K562 (cell line): ENCODE measurements around the gene FAM187B. TPM values are rescaled to one million over a fixed set of nuclear protein-coding genes. Genes with fewer than 3 reads are reported as not detected.
A peak's percentile ranks its signal among the peaks of the same experiment; 100 is the strongest.

ENCODE experiments used
- BCL6 ChIP-seq: fragments of 250-450 bp; sonication (Bioruptor Pico); IDR thresholded peaks from 2 replicates; pipeline ENCODE4 v1.4.0; 2020
- GTF2A2 ChIP-seq: IDR thresholded peaks from 2 replicates; pipeline ENCODE4 v1.6.1; 2016; ENCODE audit warnings: mild to moderate bottlenecking, missing genetic modification characterization, missing compliant biosample characterization
- HLTF ChIP-seq: fragments of 450-650 bp; IDR thresholded peaks from 2 replicates; pipeline ENCODE4 v1.6.1; 2016
- KDM4B ChIP-seq, 2 experiments: fragments of 450-650 bp in 1 of 2; sonication (generic) in 1 of 2; IDR thresholded peaks; 2 replicates each; pipeline ENCODE4 v1.6.1; 2016 to 2017; ENCODE audit warnings: borderline replicate concordance in 2 of 2, antibody characterized with exemption in 1 of 2, low read depth in 1 of 2, mild to moderate bottlenecking in 1 of 2
- NFRKB ChIP-seq: fragments of 450-650 bp; IDR thresholded peaks from 2 replicates; pipeline ENCODE4 v1.6.1; 2016; ENCODE audit warnings: low read depth
- NR4A1 ChIP-seq, 2 experiments: fragments of 250-450 bp in 1 of 2; fragments of 450-650 bp in 1 of 2; sonication (Bioruptor Pico) in 1 of 2; IDR thresholded peaks; 2 replicates each; pipeline versions ENCODE4 v1.4.0 to v1.6.1; 2016 to 2020; ENCODE audit warnings: mild to moderate bottlenecking in 2 of 2, missing compliant biosample characterization in 1 of 2, missing genetic modification characterization in 1 of 2, moderate library complexity in 1 of 2
- POLR2G ChIP-seq: fragments of 200-400 bp; formaldehyde crosslinking; IDR thresholded peaks from 2 replicates; pipeline ENCODE4 v1.6.1; 2017; ENCODE audit warnings: low read depth, mild to moderate bottlenecking, antibody characterized with exemption, low read length, moderate library complexity
- RB1 ChIP-seq: fragments of 450-650 bp; IDR thresholded peaks from 2 replicates; pipeline ENCODE4 v1.6.1; 2017; ENCODE audit warnings: low read depth, mild to moderate bottlenecking
- RBM22 ChIP-seq: fragments of 200-400 bp; formaldehyde crosslinking; IDR thresholded peaks from 2 replicates; pipeline ENCODE4 v1.6.1; 2018; ENCODE audit warnings: low read length, low read depth; ENCODE audit not compliant: poor library complexity, severe bottlenecking
- USF2 ChIP-seq: sonication (generic); formaldehyde crosslinking; IDR thresholded peaks from 2 replicates; pipeline ENCODE4 v1.5.0; 2020; ENCODE audit warnings: missing genetic modification reagents
- ZBTB12 ChIP-seq: fragments of 250-450 bp; sonication (Bioruptor Pico); IDR thresholded peaks from 2 replicates; pipeline ENCODE4 v1.4.0; 2020
- ZNF780A ChIP-seq: fragments of 250-450 bp; sonication (Bioruptor Pico); IDR thresholded peaks from 2 replicates; pipeline ENCODE4 v1.5.0; 2021; ENCODE audit warnings: mild to moderate bottlenecking
- polyA plus RNA-seq, 8 experiments: library from polyadenylated mRNA; depleted of rRNA in 4 of 8; stranded (reverse) in 5 of 8; unstranded in 3 of 8; fragments of >200 nt; fragmentation: Nextera tagmentation in 2 of 8; fragmentation: Illumina TruSeq in 1 of 8; extraction: Ambion mirVana in 2 of 8; extraction: Trizol in 1 of 8; gene quantifications; 2 replicates each; pipeline versions ENCODE4 v1.2.1 to v1.2.3, GENCODE V29; 2011 to 2014; ENCODE audit warnings: inconsistent platforms in 1 of 8, missing spikeins in 1 of 8
- total RNA-seq, 7 experiments: library from RNA; depleted of rRNA in 6 of 7; stranded (reverse); fragments of >200 nt in 6 of 7; fragmentation: Illumina TruSeq in 2 of 7; extraction: Trizol in 2 of 7; gene quantifications; 2 replicates each; pipeline versions ENCODE4 v1.2.1 to v1.2.3, GENCODE V29; 2011 to 2021; ENCODE audit warnings: low replicate concordance in 1 of 7
- TF ChIP-seq, protein P1 (sequence below), 3 experiments: fragments of 200-800 bp in 1 of 3; sonication (Bioruptor generic) in 1 of 3; sonication (generic) in 1 of 3; formaldehyde crosslinking in 1 of 3; IDR thresholded peaks; 2 replicates each; pipeline versions ENCODE4 v1.6.1 to v1.8.0; 2016 to 2022; ENCODE audit warnings: mild to moderate bottlenecking in 2 of 3, missing compliant biosample characterization in 2 of 3, missing genetic modification characterization in 2 of 3, missing genetic modification reagents in 1 of 3
- TF ChIP-seq, protein P2 (sequence below), 2 experiments: IDR thresholded peaks; 2 replicates each; pipeline ENCODE4 v1.6.1; 2012; ENCODE audit warnings: improper control_type of control experiment in 2 of 2, low read depth in 2 of 2, low read length in 2 of 2, borderline replicate concordance in 1 of 2
- TF ChIP-seq, protein P3 (sequence below): sonication (generic); formaldehyde crosslinking; IDR thresholded peaks from 2 replicates; pipeline ENCODE4 v1.8.0; 2022; ENCODE audit warnings: missing genetic modification reagents, mild to moderate bottlenecking, borderline replicate concordance

The FAM187B gene
- total and polyA plus RNA-seq, 9 of the 15 experiments (the other 6 are each of a cell fraction or from before 2014, with no cell fraction given) = 0.04 to 0.09 TPM; not detected in 7

GRCh38 chr19:35266520-35267352 is 38.2 kb upstream of the FAM187B start (continued):
- TF ChIP-seq USF2 = no peak
- no peak for TF ChIP-seq BCL6 (CRISPR knock-in tag)
- no peak for TF ChIP-seq NR4A1 (CRISPR knock-in tag; IDR thresholded peaks at IDR 0.05)
- peak; percentile 35; the same call in 1 of the 2 replicates for TF ChIP-seq NR4A1 (tag; IDR thresholded peaks at IDR 0.05)
- no peak for TF ChIP-seq ZNF780A (CRISPR knock-in tag)
- no peak for TF ChIP-seq HLTF
- TF ChIP-seq KDM4B (IDR thresholded peaks at IDR 0.05; ENCODE audit: borderline replicate concordance in 2 of 2, low read depth in 1 of 2) = no peak
- TF ChIP-seq, protein P1, sequence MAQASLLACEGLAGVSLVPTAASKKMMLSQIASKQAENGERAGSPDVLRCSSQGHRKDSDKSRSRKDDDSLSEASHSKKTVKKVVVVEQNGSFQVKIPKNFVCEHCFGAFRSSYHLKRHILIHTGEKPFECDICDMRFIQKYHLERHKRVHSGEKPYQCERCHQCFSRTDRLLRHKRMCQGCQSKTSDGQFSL (CRISPR knock-in tag; IDR thresholded peaks at IDR 0.05) = no peak; the same call in 1 of the 2 replicates
- TF ChIP-seq, protein P1 (tag; IDR thresholded peaks at IDR 0.05) = peak in 1 of 2 experiments; percentile 39; a peak in 1 of 4 replicates
- TF ChIP-seq NFRKB = no peak
- TF ChIP-seq, protein P2, sequence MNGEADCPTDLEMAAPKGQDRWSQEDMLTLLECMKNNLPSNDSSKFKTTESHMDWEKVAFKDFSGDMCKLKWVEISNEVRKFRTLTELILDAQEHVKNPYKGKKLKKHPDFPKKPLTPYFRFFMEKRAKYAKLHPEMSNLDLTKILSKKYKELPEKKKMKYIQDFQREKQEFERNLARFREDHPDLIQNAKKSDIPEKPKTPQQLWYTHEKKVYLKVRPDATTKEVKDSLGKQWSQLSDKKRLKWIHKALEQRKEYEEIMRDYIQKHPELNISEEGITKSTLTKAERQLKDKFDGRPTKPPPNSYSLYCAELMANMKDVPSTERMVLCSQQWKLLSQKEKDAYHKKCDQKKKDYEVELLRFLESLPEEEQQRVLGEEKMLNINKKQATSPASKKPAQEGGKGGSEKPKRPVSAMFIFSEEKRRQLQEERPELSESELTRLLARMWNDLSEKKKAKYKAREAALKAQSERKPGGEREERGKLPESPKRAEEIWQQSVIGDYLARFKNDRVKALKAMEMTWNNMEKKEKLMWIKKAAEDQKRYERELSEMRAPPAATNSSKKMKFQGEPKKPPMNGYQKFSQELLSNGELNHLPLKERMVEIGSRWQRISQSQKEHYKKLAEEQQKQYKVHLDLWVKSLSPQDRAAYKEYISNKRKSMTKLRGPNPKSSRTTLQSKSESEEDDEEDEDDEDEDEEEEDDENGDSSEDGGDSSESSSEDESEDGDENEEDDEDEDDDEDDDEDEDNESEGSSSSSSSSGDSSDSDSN (IDR thresholded peaks at IDR 0.05; ENCODE audit: borderline replicate concordance in 1 of 2, low read depth in 2 of 2, low read length in 2 of 2) = peak in 1 of 2 experiments; percentile 63; a peak in 2 of 4 replicates
- TF ChIP-seq GTF2A2 (tag) = no peak
- TF ChIP-seq ZBTB12 = no peak
- TF ChIP-seq, protein P3, sequence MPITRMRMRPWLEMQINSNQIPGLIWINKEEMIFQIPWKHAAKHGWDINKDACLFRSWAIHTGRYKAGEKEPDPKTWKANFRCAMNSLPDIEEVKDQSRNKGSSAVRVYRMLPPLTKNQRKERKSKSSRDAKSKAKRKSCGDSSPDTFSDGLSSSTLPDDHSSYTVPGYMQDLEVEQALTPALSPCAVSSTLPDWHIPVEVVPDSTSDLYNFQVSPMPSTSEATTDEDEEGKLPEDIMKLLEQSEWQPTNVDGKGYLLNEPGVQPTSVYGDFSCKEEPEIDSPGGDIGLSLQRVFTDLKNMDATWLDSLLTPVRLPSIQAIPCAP (CRISPR knock-in tag) = no peak
- peak; percentile 66 for TF ChIP-seq POLR2G
- TF ChIP-seq RBM22 = peak; percentile 67
- peak; percentile 43; the same call in 1 of the 2 replicates for TF ChIP-seq RB1
